Vagina (tissue), 2 donors: ENCODE measurements around the gene CLHC1. TPM values are rescaled to one million over a fixed set of nuclear protein-coding genes. Genes with fewer than 3 reads are reported as not detected.
"Not testable (repeated sequence)": the region's sequence is repeated elsewhere in the genome, so short reads cannot be mapped to it uniquely, and the experiment has no call there.

Source experiments
- DNase-seq, 2 donors: peaks; one replicate each; pipeline ENCODE4 v3.0.0-alpha.2; 2017; ENCODE audit errors: extremely low spot score in 2 of 2
- H3K27ac ChIP-seq: fragments of 200-600 bp; sonication (generic); one replicate; pipeline ENCODE4 v1.5.1; 2019
- H3K27me3 ChIP-seq: fragments of 200-600 bp; sonication (generic); one replicate; pipeline ENCODE4 v1.5.1; 2019
- H3K36me3 ChIP-seq, 2 donors: fragments of 200-600 bp; sonication (generic); one replicate each; pipeline ENCODE4 v1.5.1; 2017 to 2019
- H3K4me1 ChIP-seq: fragments of 200-600 bp; sonication (generic); one replicate; pipeline ENCODE4 v1.5.1; 2019
- H3K4me3 ChIP-seq, 2 donors: fragments of 200-600 bp; sonication (generic); 1 replicate in 1 of 2; 2 replicates in 1 of 2; pipeline ENCODE4 v1.5.1; 2016 to 2019
- H3K9me3 ChIP-seq: fragments of 200-600 bp; sonication (generic); one replicate; pipeline ENCODE4 v1.5.1; 2019
- CTCF ChIP-seq, 3 experiments: fragments of 450-650 bp in 2 of 3; fragments of 200-600 bp in 1 of 3; sonication (generic) in 1 of 3; IDR thresholded peaks; one replicate each; pipeline ENCODE4 v1.5.1; 2017 to 2019; ENCODE audit warnings: antibody characterized with exemption in 3 of 3, mild to moderate bottlenecking in 2 of 3, moderate library complexity in 2 of 3
- POLR2A ChIP-seq, 2 donors: fragments of 450-650 bp; IDR thresholded peaks; one replicate each; pipeline ENCODE4 v1.6.1; 2017; ENCODE audit warnings: antibody characterized with exemption in 2 of 2, mild to moderate bottlenecking in 2 of 2, moderate library complexity in 2 of 2
- POLR2AphosphoS5 ChIP-seq, 2 donors: sonication (generic); formaldehyde crosslinking; IDR thresholded peaks; one replicate each; pipeline ENCODE4 v1.9.0; 2017; ENCODE audit warnings: antibody characterized with exemption in 2 of 2, mild to moderate bottlenecking in 2 of 2, low read depth in 1 of 2; ENCODE audit not compliant: insufficient read depth in 1 of 2
- intact Hi-C: fragments of 100-400 bp; cut with DNase I; formaldehyde crosslinking; loops from one replicate; pipeline ENCODE4 v1.15.1; 2023
- total RNA-seq: library from RNA; depleted of rRNA; stranded (reverse); fragments of >200 nt; gene quantifications from one replicate; pipeline ENCODE4 v1.2.3, GENCODE V29; 2016

Gene CLHC1
- total RNA-seq, 1 donor from 2014 or later: 4.7 TPM

- intact Hi-C loops: no loop called here
- Histone ChIP-seq H3K27ac (no peak overlapping the region), H3K9me3 (no peaks in the 10 kb centered on the region), H3K4me3 (no peak overlapping the region), H3K36me3 (peaks cover 0 to 19% of the 10 kb centered on the region in 2 donors), H3K27me3 (no peaks in the 10 kb centered on the region), H3K4me1 (peaks cover 25% of the 10 kb centered on the region)
- DNase-seq: no peak
- TF ChIP-seq CTCF (IDR thresholded peaks at IDR 0.05): no peak
- no peak for TF ChIP-seq POLR2AphosphoS5 (IDR thresholded peaks at IDR 0.05; ENCODE audit: insufficient read depth in 1 of 2, low read depth in 1 of 2)
- TF ChIP-seq POLR2A (IDR thresholded peaks at IDR 0.05): no peak
Measured at GRCh38 chr2:55230551-55230950, 1.5 kb downstream of the CLHC1 start.

GRCh38 chr2:55229221-55229620, 2.9 kb downstream of the CLHC1 start:
- DNase-seq: no peak
- H3K9me3 ChIP-seq: no peaks in the 10 kb centered on the region
- no peak overlapping the region for H3K27ac ChIP-seq
- intact Hi-C loops: no loop called here
- H3K36me3 ChIP-seq: peaks cover 0 to 5% of the 10 kb centered on the region in 2 donors
- H3K4me3 ChIP-seq: no peak overlapping the region
- peaks cover 21% of the 10 kb centered on the region for H3K4me1 ChIP-seq
- no peaks in the 10 kb centered on the region for H3K27me3 ChIP-seq
- TF ChIP-seq CTCF (IDR thresholded peaks at IDR 0.05) (no peak), POLR2A (IDR thresholded peaks at IDR 0.05) (no peak), POLR2AphosphoS5 (IDR thresholded peaks at IDR 0.05; ENCODE audit: insufficient read depth in 1 of 2, low read depth in 1 of 2) (no peak)

- Histone ChIP-seq H3K27ac (no peak overlapping the region), H3K4me1 (peaks cover 12% of the 10 kb centered on the region), H3K4me3 (no peak overlapping the region), H3K36me3 (no peaks in the 10 kb centered on the region), H3K9me3 (no peaks in the 10 kb centered on the region), H3K27me3 (no peaks in the 10 kb centered on the region)
- TF ChIP-seq POLR2AphosphoS5 (IDR thresholded peaks at IDR 0.05; ENCODE audit: insufficient read depth in 1 of 2, low read depth in 1 of 2) (no peak), CTCF (IDR thresholded peaks at IDR 0.05) (no peak), POLR2A (IDR thresholded peaks at IDR 0.05) (no peak)
- no peak for DNase-seq
- intact Hi-C loops: no loop called here
Measured at GRCh38 chr2:55228226-55228563, 3.9 kb downstream of the CLHC1 start.

- DNase-seq, H3K9me3 ChIP-seq, H3K4me3 ChIP-seq, H3K27ac ChIP-seq, H3K36me3 ChIP-seq, intact Hi-C loops, H3K27me3 ChIP-seq: not testable (repeated sequence)
- peaks cover 17% of the 10 kb centered on the region for H3K4me1 ChIP-seq
Measured at GRCh38 chr2:55227437-55228225, 4.5 kb downstream of the CLHC1 start.

- intact Hi-C loops: no loop called here
- Histone ChIP-seq H3K4me1 (peaks cover 9% of the 10 kb centered on the region), H3K27ac (no peak overlapping the region), H3K9me3 (no peaks in the 10 kb centered on the region), H3K27me3 (no peaks in the 10 kb centered on the region), H3K4me3 (no peak overlapping the region), H3K36me3 (no peaks in the 10 kb centered on the region)
- no peak for TF ChIP-seq POLR2A (IDR thresholded peaks at IDR 0.05)
- no peak for TF ChIP-seq POLR2AphosphoS5 (IDR thresholded peaks at IDR 0.05; ENCODE audit: insufficient read depth in 1 of 2, low read depth in 1 of 2)
- no peak for TF ChIP-seq CTCF (IDR thresholded peaks at IDR 0.05)
- no peak for DNase-seq
Measured at GRCh38 chr2:55225481-55226020, 6.5 kb downstream of the CLHC1 start.
